ENCODE results near the gene RCAN2. TPM values are rescaled to one million over a fixed set of nuclear protein-coding genes. Genes with fewer than 3 reads are reported as not detected.

RCAN2 gene
- total RNA-seq, 1 donor from 2014 or later = 4.6 TPM

GRCh38 chr6:46419576-46420002 is 71.7 kb downstream of the RCAN2 start:
- Mint-ChIP-seq H3K27me3 (no peaks in the 10 kb centered on the region), H3K4me3 (no peak overlapping the region), H3K9me3 (no peaks in the 10 kb centered on the region), H3K27ac (no peak overlapping the region), H3K36me3 (no peaks in the 10 kb centered on the region), H3K4me1 (ENCODE audit: unreplicated experiment) (peaks cover 5% of the 10 kb centered on the region)
- TF ChIP-seq CTCF (conservative IDR thresholded peaks at IDR 0.05) = peak; percentile 91
- no peak for DNase-seq (ENCODE audit: extremely low spot score, unreplicated experiment)

GRCh38 chr6:46414398-46414797 is 76.9 kb downstream of the RCAN2 start:
- H3K4me1 Mint-ChIP-seq (ENCODE audit: unreplicated experiment) = no peaks in the 10 kb centered on the region
- TF ChIP-seq CTCF (conservative IDR thresholded peaks at IDR 0.05) = no peak
- no peak for DNase-seq (ENCODE audit: extremely low spot score, unreplicated experiment)
- no peak overlapping the region for H3K4me3 Mint-ChIP-seq
- no peaks in the 10 kb centered on the region for H3K9me3 Mint-ChIP-seq
- no peaks in the 10 kb centered on the region for H3K36me3 Mint-ChIP-seq
- H3K27ac Mint-ChIP-seq = no peak overlapping the region
- no peaks in the 10 kb centered on the region for H3K27me3 Mint-ChIP-seq

- Mint-ChIP-seq H3K4me3 (no peak overlapping the region), H3K9me3 (no peaks in the 10 kb centered on the region), H3K36me3 (no peaks in the 10 kb centered on the region), H3K27me3 (no peaks in the 10 kb centered on the region), H3K4me1 (ENCODE audit: unreplicated experiment) (no peaks in the 10 kb centered on the region), H3K27ac (no peak overlapping the region)
- TF ChIP-seq CTCF (conservative IDR thresholded peaks at IDR 0.05) = no peak
- DNase-seq (ENCODE audit: extremely low spot score, unreplicated experiment) = no peak
These were observed 78.6 kb downstream of the RCAN2 start for GRCh38 chr6:46412662-46413061.

- Mint-ChIP-seq H3K4me3 (no peak overlapping the region), H3K4me1 (ENCODE audit: unreplicated experiment) (no peaks in the 10 kb centered on the region), H3K36me3 (no peaks in the 10 kb centered on the region), H3K9me3 (no peaks in the 10 kb centered on the region), H3K27me3 (no peaks in the 10 kb centered on the region), H3K27ac (no peak overlapping the region)
- DNase-seq (ENCODE audit: extremely low spot score, unreplicated experiment) = no peak
- TF ChIP-seq CTCF (conservative IDR thresholded peaks at IDR 0.05) = no peak
These were observed 79.6 kb downstream of the RCAN2 start for GRCh38 chr6:46411456-46412197.

GRCh38 chr6:46410334-46410953 is 80.8 kb downstream of the RCAN2 start:
- Mint-ChIP-seq H3K27ac (no peak overlapping the region), H3K9me3 (no peaks in the 10 kb centered on the region), H3K27me3 (no peaks in the 10 kb centered on the region), H3K4me3 (no peak overlapping the region), H3K36me3 (no peaks in the 10 kb centered on the region), H3K4me1 (ENCODE audit: unreplicated experiment) (no peaks in the 10 kb centered on the region)
- peak; percentile 72 for TF ChIP-seq CTCF (conservative IDR thresholded peaks at IDR 0.05)
- no peak for DNase-seq (ENCODE audit: extremely low spot score, unreplicated experiment)

Data from type B pancreatic cell (in vitro differentiated cells).